ENCODE data around the gene ANKRD60. TPM values are rescaled to one million over a fixed set of nuclear protein-coding genes. Genes with fewer than 3 reads are reported as not detected.

Gene ANKRD60
- total RNA-seq, 3 donors from 2014 or later = not detected

- Histone ChIP-seq H3K36me3 (ENCODE audit: low read depth) (no peaks in the 10 kb centered on the region), H3K4me1 (ENCODE audit: low read depth) (no peaks in the 10 kb centered on the region), H3K4me3 (no peak overlapping the region), H3K9me3 (peaks cover 6% of the 10 kb centered on the region)
- no peak for TF ChIP-seq CTCF (IDR thresholded peaks at IDR 0.05)
- intact Hi-C loops (cut with DNase I, micrococcal nuclease) = loop anchor here (5.0 to 10.0 kb wide), 2 partner anchors 705 to 707 kb away; no protein-coding TSS in a partner anchor
- DNase-seq (no peak), ATAC-seq (no peak)
Observed at GRCh38 chr20:58219342-58219700, 9.1 kb downstream of the ANKRD60 start.

- no peaks in the 10 kb centered on the region for H3K36me3 ChIP-seq (ENCODE audit: low read depth)
- TF ChIP-seq CTCF (IDR thresholded peaks at IDR 0.05) = no peak
- ATAC-seq (no peak), DNase-seq (no peak)
- no peak overlapping the region for H3K4me3 ChIP-seq
- H3K4me1 ChIP-seq (ENCODE audit: low read depth) = no peaks in the 10 kb centered on the region
- intact Hi-C loops (cut with DNase I, micrococcal nuclease) = loop anchor here (5.0 to 10.0 kb wide), 2 partner anchors 704 to 707 kb away; no protein-coding TSS in a partner anchor
- peaks cover 6% of the 10 kb centered on the region for H3K9me3 ChIP-seq
Observed at GRCh38 chr20:58218665-58219341, 9.7 kb downstream of the ANKRD60 start.

GRCh38 chr20:58216334-58216733, 12.1 kb downstream of the ANKRD60 start:
- Histone ChIP-seq H3K4me1 (ENCODE audit: low read depth) (no peaks in the 10 kb centered on the region), H3K9me3 (peaks cover 6% of the 10 kb centered on the region), H3K36me3 (ENCODE audit: low read depth) (no peaks in the 10 kb centered on the region), H3K4me3 (no peak overlapping the region)
- ATAC-seq = no peak
- TF ChIP-seq CTCF (IDR thresholded peaks at IDR 0.05) = no peak
- intact Hi-C loops (cut with DNase I, micrococcal nuclease) = loop anchor here (5.0 to 10.0 kb wide), 2 partner anchors 702 to 704 kb away; no protein-coding TSS in a partner anchor
- DNase-seq = no peak

- intact Hi-C loops (cut with DNase I, micrococcal nuclease) = loop anchor here (5.0 to 10.0 kb wide), 2 partner anchors 700 to 703 kb away; no protein-coding TSS in a partner anchor
- Histone ChIP-seq H3K36me3 (ENCODE audit: low read depth) (no peaks in the 10 kb centered on the region), H3K4me3 (no peak overlapping the region), H3K4me1 (ENCODE audit: low read depth) (no peaks in the 10 kb centered on the region), H3K9me3 (peaks cover 6% of the 10 kb centered on the region)
- no peak for TF ChIP-seq CTCF (IDR thresholded peaks at IDR 0.05)
- no peak for ATAC-seq
- DNase-seq = no peak
Observed at GRCh38 chr20:58215116-58215515, 13.3 kb downstream of the ANKRD60 start.

GRCh38 chr20:58214310-58214709, 14.1 kb downstream of the ANKRD60 start:
- no peak for DNase-seq
- TF ChIP-seq CTCF (IDR thresholded peaks at IDR 0.05) = no peak
- peaks cover 4% of the 10 kb centered on the region for H3K9me3 ChIP-seq
- no peaks in the 10 kb centered on the region for H3K36me3 ChIP-seq (ENCODE audit: low read depth)
- ATAC-seq = no peak
- intact Hi-C loops (cut with DNase I, micrococcal nuclease) = loop anchor here in 1 of 2 donors (10.0 kb wide), 1 partner anchor 700 kb away; no protein-coding TSS in a partner anchor
- H3K4me3 ChIP-seq = no peak overlapping the region
- H3K4me1 ChIP-seq (ENCODE audit: low read depth) = no peaks in the 10 kb centered on the region

Measured in mucosa of descending colon (tissue), 3 donors.